ENCODE measurements around the gene NCEH1. TPM values are rescaled to one million over a fixed set of nuclear protein-coding genes. Genes with fewer than 3 reads are reported as not detected.
"Not testable (repeated sequence)": the region's sequence is repeated elsewhere in the genome, so short reads cannot be mapped to it uniquely, and the experiment has no call there.

NCEH1 gene
- total RNA-seq, 2 donors from 2014 or later, result 18.5 to 18.6 TPM

DNA sequence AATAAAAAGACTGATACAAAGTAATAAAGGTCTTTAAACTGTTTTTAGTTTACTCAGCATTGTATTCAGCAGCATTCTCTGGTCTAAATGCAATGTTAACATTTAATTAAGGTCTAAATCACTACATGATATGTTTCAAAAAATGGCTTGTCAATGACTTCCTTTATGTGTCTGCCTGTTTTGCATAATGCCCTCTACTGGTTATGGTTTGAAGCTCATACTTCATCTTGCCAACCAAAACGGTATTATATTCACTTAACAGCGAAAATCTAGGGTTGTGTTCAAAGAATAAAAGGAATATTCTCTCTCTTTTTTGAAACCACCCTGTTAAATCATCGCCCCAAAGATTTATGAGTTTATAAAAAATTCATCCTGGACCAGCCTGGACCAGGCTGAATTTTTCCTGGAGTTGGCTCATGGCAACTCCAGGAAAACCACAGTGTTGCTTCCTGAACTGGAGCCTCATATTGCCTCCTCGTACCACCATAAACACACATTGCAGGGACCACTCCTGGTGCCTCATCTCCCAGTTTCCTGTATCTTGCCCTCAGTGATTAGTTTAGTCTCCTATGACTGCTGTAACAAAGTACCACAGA lies 6.7 kb upstream of the NCEH1 start:
- DNase-seq (ENCODE audit: low spot score) (no peak), ATAC-seq (no peak)
- no peaks in the 10 kb centered on the region for H3K9me3 Mint-ChIP-seq
- H3K27ac Mint-ChIP-seq, result no peak overlapping the region
- peaks cover 6 to 9% of the 10 kb centered on the region in 2 donors for H3K27me3 Mint-ChIP-seq
- no peaks in the 10 kb centered on the region for H3K4me1 Mint-ChIP-seq (ENCODE audit: low read depth in 2 of 2)
- H3K36me3 Mint-ChIP-seq, result no peaks in the 10 kb centered on the region
- H3K4me3 Mint-ChIP-seq, result no peak overlapping the region

DNA sequence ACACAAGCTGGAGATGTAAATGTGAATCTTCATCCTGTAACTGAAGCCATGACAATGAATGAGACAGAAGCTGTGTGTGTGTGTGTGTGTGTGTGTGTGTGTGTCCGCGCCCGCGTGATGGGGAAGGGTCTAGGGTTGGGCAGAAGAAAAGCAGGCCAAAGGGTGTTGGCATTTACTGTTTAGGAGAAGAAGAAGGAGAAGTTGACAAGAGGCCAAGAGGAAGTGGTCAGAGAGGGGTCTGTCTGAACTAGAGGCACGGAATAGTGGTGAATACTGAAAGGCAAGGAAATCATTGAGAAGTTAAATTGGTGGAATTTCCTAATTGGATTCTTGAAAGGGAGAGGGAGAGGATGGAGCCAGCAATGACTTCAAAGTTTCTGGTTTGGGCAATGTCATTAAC lies 5.6 kb upstream of the NCEH1 start:
- no peaks in the 10 kb centered on the region for H3K9me3 Mint-ChIP-seq
- no peak for ATAC-seq
- H3K4me3 Mint-ChIP-seq, result no peak overlapping the region
- DNase-seq (ENCODE audit: low spot score), result no peak
- no peaks in the 10 kb centered on the region for H3K36me3 Mint-ChIP-seq
- peaks cover 6 to 9% of the 10 kb centered on the region in 2 donors for H3K27me3 Mint-ChIP-seq
- H3K4me1 Mint-ChIP-seq (ENCODE audit: low read depth in 2 of 2), result no peaks in the 10 kb centered on the region
- H3K27ac Mint-ChIP-seq, result no peak overlapping the region

DNA sequence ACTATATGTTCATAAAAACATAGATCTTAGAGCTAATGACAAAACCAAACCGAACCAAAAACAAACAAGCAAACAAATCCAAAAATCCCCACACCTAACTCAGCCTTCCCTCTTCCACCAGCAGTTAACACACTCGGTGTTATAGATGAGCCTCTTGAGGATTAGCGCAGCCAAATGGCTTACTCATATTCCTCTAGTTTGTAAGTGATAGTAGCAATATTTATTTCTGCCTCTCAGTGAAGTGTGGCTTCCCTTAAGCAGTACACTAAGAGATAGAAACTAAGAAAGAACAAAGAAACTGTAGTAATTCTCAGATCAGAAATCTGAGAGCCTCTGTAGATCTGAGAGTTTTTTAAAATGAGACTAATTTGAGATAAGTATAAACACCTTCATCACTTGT lies 2.4 kb upstream of the NCEH1 start:
- H3K4me3 Mint-ChIP-seq, result no peak overlapping the region
- peaks cover 20 to 29% of the 10 kb centered on the region in 2 donors for H3K4me1 Mint-ChIP-seq (ENCODE audit: low read depth in 2 of 2)
- DNase-seq (ENCODE audit: low spot score) (no peak), ATAC-seq (no peak)
- no peaks in the 10 kb centered on the region for H3K9me3 Mint-ChIP-seq
- no peak overlapping the region for H3K27ac Mint-ChIP-seq
- no peaks in the 10 kb centered on the region for H3K27me3 Mint-ChIP-seq
- no peaks in the 10 kb centered on the region for H3K36me3 Mint-ChIP-seq

DNA sequence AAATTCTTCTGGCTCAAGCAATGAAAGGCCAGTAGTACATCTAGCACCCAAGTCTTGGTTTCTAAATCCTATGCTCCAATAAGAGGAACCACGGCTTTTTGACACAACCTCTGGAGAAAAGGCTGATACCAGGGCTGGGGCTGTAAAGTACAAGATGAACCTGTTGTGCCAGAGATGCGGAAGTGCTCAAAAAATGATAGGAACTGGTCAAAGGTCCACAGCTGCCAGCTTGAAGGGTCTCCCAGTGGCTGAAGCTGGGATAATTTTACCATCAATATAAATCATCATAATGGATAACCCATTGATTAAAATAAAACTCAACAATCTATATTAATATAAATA lies 558 bp upstream of the NCEH1 start:
- no peaks in the 10 kb centered on the region for H3K27me3 Mint-ChIP-seq
- H3K4me1 Mint-ChIP-seq (ENCODE audit: low read depth in 2 of 2), result peaks cover 20 to 29% of the 10 kb centered on the region in 2 donors
- ATAC-seq (no peak), DNase-seq (ENCODE audit: low spot score) (no peak)
- H3K9me3 Mint-ChIP-seq, result no peaks in the 10 kb centered on the region
- H3K36me3 Mint-ChIP-seq, result no peaks in the 10 kb centered on the region
- peak overlapping the region; percentile 97 for H3K4me3 Mint-ChIP-seq
- peak overlapping the region; percentile 54 to 91 for H3K27ac Mint-ChIP-seq

DNA sequence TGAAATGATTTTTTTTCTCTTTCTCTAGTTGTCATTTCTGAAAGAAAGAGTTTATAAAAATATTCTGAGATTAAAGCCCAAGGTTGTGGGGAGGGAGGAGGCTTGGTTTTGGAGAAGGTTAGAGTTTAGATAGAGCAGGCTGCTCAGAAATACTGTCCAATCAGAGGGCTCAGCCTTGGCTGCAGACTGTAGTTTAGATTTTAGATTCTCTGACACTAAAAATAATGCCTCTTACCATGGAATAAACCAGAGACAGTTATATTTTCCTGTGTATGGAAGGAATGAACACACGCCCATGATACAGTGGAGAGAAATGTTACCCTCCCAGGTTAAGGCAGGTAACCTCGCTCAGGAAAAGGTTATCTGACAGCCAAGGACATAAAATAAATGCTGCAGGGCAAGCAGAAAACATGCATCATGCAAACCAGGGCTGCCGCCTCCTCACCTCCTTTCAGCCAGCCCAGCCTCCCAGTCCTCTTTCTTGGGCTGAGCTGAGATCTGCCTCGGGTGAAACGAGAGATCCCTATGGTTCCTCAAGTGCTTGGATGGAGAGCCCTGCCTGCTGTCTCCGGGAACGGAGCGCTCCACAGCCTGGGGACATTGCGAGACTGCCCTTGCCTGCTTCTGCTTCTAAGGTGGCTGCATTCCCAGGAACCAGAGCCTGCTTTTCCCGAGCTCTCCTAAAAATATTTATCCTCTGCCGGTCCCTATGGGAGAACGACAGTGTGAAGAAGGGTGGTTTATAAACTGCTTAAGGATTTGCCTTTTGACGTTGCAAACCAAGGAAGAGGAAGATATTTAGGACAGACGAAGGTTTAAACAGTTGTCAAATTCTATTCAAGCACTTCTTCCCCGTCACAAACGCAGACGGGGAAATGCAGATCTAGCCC lies 848 bp downstream of the NCEH1 start:
- Mint-ChIP-seq H3K4me3 (peak overlapping the region; percentile 97), H3K27ac (peak overlapping the region; percentile 54 to 91), H3K36me3 (no peaks in the 10 kb centered on the region), H3K4me1 (ENCODE audit: low read depth in 2 of 2) (peaks cover 20 to 29% of the 10 kb centered on the region in 2 donors), H3K9me3 (no peaks in the 10 kb centered on the region), H3K27me3 (no peaks in the 10 kb centered on the region)
- no peak for ATAC-seq
- no peak for DNase-seq (ENCODE audit: low spot score)

DNA sequence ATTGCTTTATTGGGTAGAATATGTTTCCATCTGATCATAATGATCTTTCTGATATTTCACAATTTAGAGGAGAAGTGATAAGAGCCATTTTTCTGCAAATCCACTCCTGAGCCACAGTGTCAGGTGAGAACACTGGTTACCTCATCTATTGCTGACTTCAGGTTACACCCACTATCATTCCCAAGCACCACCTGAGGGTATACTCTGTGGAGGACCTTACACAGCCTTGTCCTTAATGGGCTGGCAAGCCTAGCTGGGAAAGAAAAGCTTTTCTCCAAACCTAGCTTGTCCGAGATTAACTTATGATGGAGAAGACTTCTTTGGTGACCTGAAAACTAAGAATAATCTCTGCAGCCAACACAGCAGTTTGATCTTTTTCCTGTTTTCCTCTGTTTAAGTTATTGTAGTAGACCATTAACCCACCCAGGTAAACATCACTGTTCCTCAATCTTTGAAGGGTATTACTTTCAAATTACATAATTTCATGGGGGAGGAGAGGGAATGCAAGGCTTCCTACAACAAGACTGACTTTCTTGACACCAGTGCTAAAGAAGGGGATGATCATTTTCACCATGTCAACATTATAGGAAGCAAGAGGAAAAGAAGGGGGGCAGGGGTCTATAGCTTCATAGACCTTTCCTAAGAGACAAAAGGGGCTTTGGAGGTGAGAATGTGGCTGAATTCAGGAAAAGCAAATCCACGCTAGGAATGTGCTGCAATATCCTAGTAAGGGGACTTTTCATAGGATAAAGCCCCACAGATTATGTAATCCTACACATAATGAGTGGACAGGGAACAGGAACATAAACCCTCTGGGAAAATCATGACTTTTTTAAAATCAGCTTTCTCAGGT lies 1.7 kb downstream of the NCEH1 start:
- Mint-ChIP-seq H3K9me3 (no peaks in the 10 kb centered on the region), H3K27me3 (no peaks in the 10 kb centered on the region), H3K27ac (peak overlapping the region; percentile 54 to 91), H3K4me3 (peak overlapping the region; percentile 97), H3K4me1 (ENCODE audit: low read depth in 2 of 2) (peaks cover 20 to 29% of the 10 kb centered on the region in 2 donors), H3K36me3 (no peaks in the 10 kb centered on the region)
- no peak for DNase-seq (ENCODE audit: low spot score)
- no peak for ATAC-seq

DNA sequence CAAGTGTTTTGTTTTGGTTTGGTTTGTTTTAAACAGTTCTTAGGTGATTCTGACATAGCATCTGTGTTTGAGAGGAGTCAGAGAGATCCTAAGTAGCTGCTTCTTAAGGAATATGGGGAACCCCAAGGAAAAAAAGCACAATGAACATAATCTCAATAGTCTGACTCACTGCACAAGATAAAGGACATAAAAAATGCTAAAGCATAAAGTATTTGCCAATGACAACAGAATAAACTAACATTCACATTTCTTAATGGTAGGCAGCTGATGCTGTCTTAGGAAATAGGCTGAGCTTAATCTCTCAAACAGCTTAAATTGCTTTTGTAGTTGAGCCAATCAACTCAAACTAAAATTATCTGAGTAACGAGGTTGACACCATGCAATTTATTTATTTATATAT lies 2.9 kb downstream of the NCEH1 start:
- Mint-ChIP-seq H3K27ac (no peak overlapping the region), H3K4me1 (ENCODE audit: low read depth in 2 of 2) (peaks cover 20 to 29% of the 10 kb centered on the region in 2 donors), H3K9me3 (no peaks in the 10 kb centered on the region), H3K36me3 (no peaks in the 10 kb centered on the region), H3K4me3 (no peak overlapping the region), H3K27me3 (no peaks in the 10 kb centered on the region)
- DNase-seq (ENCODE audit: low spot score) (no peak), ATAC-seq (no peak)

DNA sequence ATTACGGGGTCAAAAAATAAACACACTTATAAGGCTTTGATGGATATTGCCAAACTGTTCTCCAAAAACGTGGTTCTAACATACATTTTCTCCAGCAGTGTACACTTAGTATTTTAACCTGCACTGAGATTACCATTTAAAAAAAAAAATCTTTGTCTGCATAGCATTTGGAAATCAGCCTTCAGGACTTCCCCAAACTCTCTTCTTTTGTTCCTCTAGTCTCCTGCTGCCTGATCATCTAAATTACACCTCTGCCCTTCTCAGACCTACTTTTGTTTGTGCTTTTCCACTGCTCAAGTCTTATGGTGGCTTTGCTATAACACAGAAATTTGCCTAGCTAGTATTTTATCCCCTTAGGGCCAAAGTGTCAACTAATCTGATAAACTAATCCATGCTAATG lies 3.8 kb downstream of the NCEH1 start:
- no peaks in the 10 kb centered on the region for H3K9me3 Mint-ChIP-seq
- H3K36me3 Mint-ChIP-seq, result no peaks in the 10 kb centered on the region
- H3K27ac Mint-ChIP-seq, result no peak overlapping the region
- DNase-seq (ENCODE audit: low spot score) (no peak), ATAC-seq (no peak)
- peaks cover 21 to 31% of the 10 kb centered on the region in 2 donors for H3K4me1 Mint-ChIP-seq (ENCODE audit: low read depth in 2 of 2)
- no peak overlapping the region for H3K4me3 Mint-ChIP-seq
- no peaks in the 10 kb centered on the region for H3K27me3 Mint-ChIP-seq

DNA sequence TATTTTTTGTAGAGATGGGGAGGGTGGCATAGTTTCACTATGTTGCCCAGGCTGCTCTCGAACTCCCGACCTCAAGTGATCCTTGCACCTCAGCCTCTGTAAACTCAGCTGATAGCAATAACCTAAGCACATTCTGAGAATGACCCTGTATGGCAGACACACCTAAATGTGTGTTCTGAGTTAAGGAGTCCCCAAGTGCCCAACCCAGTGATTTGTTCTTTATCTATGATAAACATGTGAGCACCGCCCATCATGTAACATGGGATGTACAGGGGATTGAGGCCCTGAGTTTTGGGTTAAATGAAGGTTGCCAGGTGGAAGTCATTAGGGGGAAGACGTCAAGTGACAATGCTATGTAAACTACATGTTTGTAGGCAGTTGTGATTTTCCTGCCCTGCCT lies 5.7 kb downstream of the NCEH1 start:
- Mint-ChIP-seq H3K36me3 (no peaks in the 10 kb centered on the region), H3K9me3 (no peaks in the 10 kb centered on the region), H3K27ac (no peak overlapping the region), H3K27me3 (no peaks in the 10 kb centered on the region), H3K4me1 (ENCODE audit: low read depth in 2 of 2) (peaks cover 15 to 22% of the 10 kb centered on the region in 2 donors), H3K4me3 (no peak overlapping the region)
- no peak for ATAC-seq
- DNase-seq (ENCODE audit: low spot score), result no peak

DNA sequence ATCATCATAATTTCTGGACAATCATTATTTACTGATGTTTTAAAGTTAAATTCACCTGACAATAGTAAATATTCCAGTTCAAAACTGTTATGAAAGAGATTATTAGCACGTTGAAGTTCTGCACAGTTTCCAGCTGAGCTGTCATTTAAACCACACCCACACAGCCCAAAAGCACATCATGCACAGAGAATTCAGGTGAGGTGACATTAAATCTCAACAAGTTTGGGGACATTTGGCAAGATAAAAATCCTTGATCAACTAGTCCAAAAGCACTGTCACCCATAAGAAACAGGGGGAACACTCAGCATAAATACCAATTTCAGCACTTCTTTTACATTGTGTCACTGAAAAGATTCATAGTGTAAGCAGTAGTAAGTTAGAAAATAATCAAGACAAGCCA lies 6.9 kb downstream of the NCEH1 start:
- H3K27me3 Mint-ChIP-seq, result no peaks in the 10 kb centered on the region
- H3K36me3 Mint-ChIP-seq, result no peaks in the 10 kb centered on the region
- no peaks in the 10 kb centered on the region for H3K9me3 Mint-ChIP-seq
- DNase-seq (ENCODE audit: low spot score) (no peak), ATAC-seq (no peak)
- no peak overlapping the region for H3K4me3 Mint-ChIP-seq
- H3K27ac Mint-ChIP-seq, result no peak overlapping the region
- peaks cover 8 to 12% of the 10 kb centered on the region in 2 donors for H3K4me1 Mint-ChIP-seq (ENCODE audit: low read depth in 2 of 2)

DNA sequence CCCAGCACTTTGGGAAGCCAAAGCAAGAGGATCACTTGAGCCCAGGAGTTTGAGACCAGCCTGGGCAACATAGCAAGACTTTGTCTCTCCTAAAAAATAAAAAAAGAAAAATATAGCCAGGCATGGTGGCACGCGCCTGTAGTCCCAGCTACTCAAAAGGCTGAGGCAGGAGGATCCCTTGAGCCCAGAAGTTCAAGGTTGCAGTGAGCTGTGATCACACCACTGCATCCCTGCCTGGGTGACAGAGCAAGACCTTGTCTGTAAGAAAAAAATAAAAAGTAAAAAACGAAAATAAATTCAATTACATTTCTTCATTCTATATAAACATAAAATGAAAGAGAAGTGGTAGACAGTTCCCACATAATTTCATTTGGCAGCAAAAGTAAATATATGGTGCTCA lies 8.1 kb downstream of the NCEH1 start:
- H3K27me3 Mint-ChIP-seq; H3K4me3 Mint-ChIP-seq; H3K9me3 Mint-ChIP-seq; DNase-seq (ENCODE audit: low spot score); ATAC-seq; H3K27ac Mint-ChIP-seq; H3K36me3 Mint-ChIP-seq: not testable (repeated sequence)
- H3K4me1 Mint-ChIP-seq (ENCODE audit: low read depth in 2 of 2), result peaks cover 11 to 14% of the 10 kb centered on the region in 2 donors

DNA sequence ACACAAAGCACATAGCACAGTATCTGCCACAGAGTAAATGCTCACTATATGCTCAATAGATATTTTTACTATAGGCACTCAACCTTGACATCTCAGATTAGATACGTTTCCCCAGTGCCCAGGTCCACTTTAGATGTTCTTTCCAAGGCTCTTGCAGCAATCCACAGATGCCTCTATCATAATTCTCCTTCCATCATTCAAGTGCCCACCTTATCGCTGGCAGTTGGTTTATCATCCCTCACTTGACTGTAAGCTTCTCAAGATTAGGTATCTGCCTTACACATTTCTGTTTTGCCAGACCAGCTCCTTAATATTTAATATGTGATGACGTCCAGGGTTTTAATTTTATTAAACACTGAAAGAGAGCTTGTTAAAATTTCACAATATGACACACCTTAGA lies 8.6 kb downstream of the NCEH1 start:
- Mint-ChIP-seq H3K36me3 (no peaks in the 10 kb centered on the region), H3K9me3 (no peaks in the 10 kb centered on the region), H3K4me1 (ENCODE audit: low read depth in 2 of 2) (peaks cover 11 to 14% of the 10 kb centered on the region in 2 donors), H3K27ac (no peak overlapping the region), H3K27me3 (no peaks in the 10 kb centered on the region), H3K4me3 (no peak overlapping the region)
- no peak for ATAC-seq
- no peak for DNase-seq (ENCODE audit: low spot score)

DNA sequence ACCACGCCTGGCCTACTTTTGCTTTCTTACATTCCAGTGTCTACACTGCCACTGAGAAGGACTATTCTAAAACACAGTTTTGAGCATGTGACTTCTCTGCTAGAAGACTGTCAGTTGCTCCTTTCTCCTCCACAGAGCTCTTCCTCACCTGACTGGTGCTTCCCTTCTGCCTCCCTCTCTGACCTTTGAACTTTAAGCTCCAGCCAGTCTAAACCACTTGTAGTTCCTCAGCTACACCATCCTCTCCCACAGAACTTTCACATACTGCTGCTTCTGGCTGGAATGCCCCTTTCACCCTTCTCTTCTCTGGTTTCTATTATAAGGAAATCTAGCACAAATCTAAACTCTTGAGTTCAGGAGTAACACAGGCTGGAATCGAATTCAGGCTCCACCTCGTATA lies 9.1 kb downstream of the NCEH1 start:
- Mint-ChIP-seq H3K36me3 (no peaks in the 10 kb centered on the region), H3K4me3 (no peak overlapping the region), H3K27me3 (no peaks in the 10 kb centered on the region), H3K27ac (no peak overlapping the region), H3K9me3 (no peaks in the 10 kb centered on the region), H3K4me1 (ENCODE audit: low read depth in 2 of 2) (peaks cover 11 to 14% of the 10 kb centered on the region in 2 donors)
- ATAC-seq (no peak), DNase-seq (ENCODE audit: low spot score) (no peak)

DNA sequence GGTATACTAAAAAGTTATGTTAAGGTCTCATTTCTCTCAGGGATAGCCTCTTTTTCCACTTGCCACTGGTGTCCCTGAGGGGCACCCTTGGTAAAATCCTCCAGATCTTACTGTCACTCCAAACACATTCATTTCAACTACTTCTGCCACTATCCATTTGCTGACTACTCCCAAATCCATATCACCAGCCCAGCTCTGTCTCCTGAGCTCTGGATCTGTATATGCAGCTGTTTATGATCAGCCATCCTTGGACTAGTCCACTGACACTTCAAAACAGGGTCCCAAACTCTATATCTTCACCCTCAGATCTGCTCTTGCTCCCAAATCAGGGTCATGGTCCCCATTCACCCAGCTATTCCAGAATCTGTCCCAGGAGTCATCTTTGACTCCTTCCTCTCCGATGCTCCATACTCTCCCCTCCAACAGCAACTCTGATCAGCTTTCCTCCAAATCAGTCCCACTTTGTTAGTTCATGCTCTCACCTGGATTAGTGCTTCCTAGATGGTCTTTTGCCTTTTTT lies 9.9 kb downstream of the NCEH1 start:
- Mint-ChIP-seq H3K4me1 (ENCODE audit: low read depth in 2 of 2) (peaks cover 11 to 14% of the 10 kb centered on the region in 2 donors), H3K27ac (no peak overlapping the region), H3K4me3 (no peak overlapping the region), H3K27me3 (no peaks in the 10 kb centered on the region), H3K36me3 (no peaks in the 10 kb centered on the region), H3K9me3 (no peaks in the 10 kb centered on the region)
- no peak for DNase-seq (ENCODE audit: low spot score)
- no peak for ATAC-seq
